ENCODE data around the gene HEXIM1. TPM values are rescaled to one million over a fixed set of nuclear protein-coding genes. Genes with fewer than 3 reads are reported as not detected.

The HEXIM1 gene
- total RNA-seq, 2 experiments from 2014 or later: 12.1 to 16.4 TPM

DNA sequence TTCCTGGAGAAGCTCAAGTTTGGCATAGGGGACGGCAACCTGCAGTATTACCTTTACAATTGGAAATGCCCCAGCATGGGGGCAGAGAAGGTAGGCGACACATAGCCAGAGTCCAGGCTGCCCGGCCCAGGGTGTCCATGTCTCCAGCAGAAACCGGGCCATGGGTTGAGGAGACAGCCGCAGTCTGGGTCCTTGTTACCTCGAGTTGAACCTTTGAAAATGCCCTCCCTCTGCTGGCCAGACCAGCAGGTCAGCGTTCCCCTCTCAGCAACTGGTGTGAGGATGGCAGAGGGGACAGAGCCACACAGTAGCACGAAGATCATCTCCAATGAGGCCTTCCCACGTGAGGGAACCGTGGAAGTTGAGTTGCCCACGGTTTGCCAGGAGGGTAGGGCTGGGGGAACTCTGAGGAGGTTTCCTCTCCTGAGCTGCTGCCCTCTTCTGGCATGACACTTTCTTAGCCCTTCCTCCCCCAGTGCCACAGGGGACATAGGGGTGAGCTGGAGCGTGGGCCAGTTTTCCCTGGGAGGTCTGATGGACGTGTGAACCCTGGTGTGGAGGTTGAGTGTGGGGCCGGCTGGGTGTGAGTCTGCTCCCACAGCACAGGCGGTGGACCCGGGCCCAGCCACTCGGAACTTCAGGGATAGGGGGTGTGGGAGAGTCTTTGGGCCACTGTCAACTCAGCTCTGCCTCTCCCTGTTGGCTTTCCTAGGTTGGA, 43.2 kb upstream of the HEXIM1 start:
- CTCF ChIA-PET (ENCODE audit: unreplicated experiment): no interaction called here
- no peak for TF ChIP-seq EZH2phosphoT487 (IDR thresholded peaks at IDR 0.05; ENCODE audit: borderline replicate concordance, low read depth, low read length)
- TF ChIP-seq, protein P1, sequence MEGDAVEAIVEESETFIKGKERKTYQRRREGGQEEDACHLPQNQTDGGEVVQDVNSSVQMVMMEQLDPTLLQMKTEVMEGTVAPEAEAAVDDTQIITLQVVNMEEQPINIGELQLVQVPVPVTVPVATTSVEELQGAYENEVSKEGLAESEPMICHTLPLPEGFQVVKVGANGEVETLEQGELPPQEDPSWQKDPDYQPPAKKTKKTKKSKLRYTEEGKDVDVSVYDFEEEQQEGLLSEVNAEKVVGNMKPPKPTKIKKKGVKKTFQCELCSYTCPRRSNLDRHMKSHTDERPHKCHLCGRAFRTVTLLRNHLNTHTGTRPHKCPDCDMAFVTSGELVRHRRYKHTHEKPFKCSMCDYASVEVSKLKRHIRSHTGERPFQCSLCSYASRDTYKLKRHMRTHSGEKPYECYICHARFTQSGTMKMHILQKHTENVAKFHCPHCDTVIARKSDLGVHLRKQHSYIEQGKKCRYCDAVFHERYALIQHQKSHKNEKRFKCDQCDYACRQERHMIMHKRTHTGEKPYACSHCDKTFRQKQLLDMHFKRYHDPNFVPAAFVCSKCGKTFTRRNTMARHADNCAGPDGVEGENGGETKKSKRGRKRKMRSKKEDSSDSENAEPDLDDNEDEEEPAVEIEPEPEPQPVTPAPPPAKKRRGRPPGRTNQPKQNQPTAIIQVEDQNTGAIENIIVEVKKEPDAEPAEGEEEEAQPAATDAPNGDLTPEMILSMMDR (conservative IDR thresholded peaks at IDR 0.05; ENCODE audit: low read length): 0 out of 2 replicates have a peak, but pooled peaks have one; percentile 13
- intact Hi-C loops (cut with micrococcal nuclease; ENCODE audit: unreplicated experiment): no loop called here
- DNase-seq (ENCODE audit: low spot score): no peak
- no peaks in the 10 kb centered on the region for H3K4me1 ChIP-seq (ENCODE audit: insufficient read depth, low read length, poor library complexity, severe bottlenecking)
- no peak overlapping the region for H2AFZ ChIP-seq (ENCODE audit: low read length)
- no peaks in the 10 kb centered on the region for H3K9me3 ChIP-seq (ENCODE audit: low read length)
- H3K9me2 ChIP-seq (ENCODE audit: insufficient read depth, low read length): no peaks in the 10 kb centered on the region
- H3K4me3 ChIP-seq (ENCODE audit: low read depth, low read length, poor library complexity, severe bottlenecking): no peak overlapping the region
- no peaks in the 10 kb centered on the region for H4K20me1 ChIP-seq (ENCODE audit: insufficient read depth, low read length)
- POLR2A ChIA-PET: no interaction called here
- no TSS peak for BruUV-seq (replicated peaks)
- no peaks in the 10 kb centered on the region for H3K79me2 ChIP-seq (ENCODE audit: insufficient read depth, low read depth, low read length)
- H3K4me2 ChIP-seq (ENCODE audit: low read length): no peak overlapping the region
- peaks cover 87% of the 10 kb centered on the region for H3K36me3 ChIP-seq (ENCODE audit: insufficient read depth, low read length)
- H3K27ac ChIP-seq (ENCODE audit: low read depth, low read length, poor library complexity, severe bottlenecking): no peak overlapping the region

DNA sequence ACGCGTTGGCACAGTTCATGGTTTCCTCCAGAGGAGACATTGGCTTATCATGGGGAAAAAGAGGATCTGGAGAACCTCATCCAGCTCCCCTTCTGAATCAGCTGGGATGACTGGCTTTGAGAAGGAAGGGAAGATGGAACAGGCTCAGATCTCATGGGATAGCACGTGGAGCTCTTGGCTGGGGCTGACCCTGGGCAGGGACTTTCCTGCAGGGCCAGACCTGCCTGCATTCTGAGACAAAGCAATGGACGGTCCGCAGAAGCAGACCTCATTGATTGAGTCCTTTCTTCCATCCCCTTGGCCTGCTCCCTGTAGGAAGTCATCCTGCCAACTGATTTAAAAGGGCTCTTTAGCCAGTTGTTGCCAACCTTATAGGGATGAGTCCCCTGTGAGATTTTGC, 42.2 kb upstream of the HEXIM1 start:
- H3K79me2 ChIP-seq (ENCODE audit: insufficient read depth, low read depth, low read length): no peaks in the 10 kb centered on the region
- no peak overlapping the region for H3K4me2 ChIP-seq (ENCODE audit: low read length)
- CTCF ChIA-PET (ENCODE audit: unreplicated experiment): no interaction called here
- H3K36me3 ChIP-seq (ENCODE audit: insufficient read depth, low read length): peaks cover 81% of the 10 kb centered on the region
- no peaks in the 10 kb centered on the region for H4K20me1 ChIP-seq (ENCODE audit: insufficient read depth, low read length)
- no peak overlapping the region for H2AFZ ChIP-seq (ENCODE audit: low read length)
- POLR2A ChIA-PET: no interaction called here
- no peak for DNase-seq (ENCODE audit: low spot score)
- no peaks in the 10 kb centered on the region for H3K9me3 ChIP-seq (ENCODE audit: low read length)
- H3K4me3 ChIP-seq (ENCODE audit: low read depth, low read length, poor library complexity, severe bottlenecking): no peak overlapping the region
- H3K9me2 ChIP-seq (ENCODE audit: insufficient read depth, low read length): no peaks in the 10 kb centered on the region
- BruUV-seq (replicated peaks): no TSS peak
- no peak overlapping the region for H3K27ac ChIP-seq (ENCODE audit: low read depth, low read length, poor library complexity, severe bottlenecking)
- H3K4me1 ChIP-seq (ENCODE audit: insufficient read depth, low read length, poor library complexity, severe bottlenecking): peaks cover under 1% of the 10 kb centered on the region
- TF ChIP-seq EZH2phosphoT487 (IDR thresholded peaks at IDR 0.05; ENCODE audit: borderline replicate concordance, low read depth, low read length): no peak
- TF ChIP-seq, protein P1 (conservative IDR thresholded peaks at IDR 0.05; ENCODE audit: low read length): no peak
- intact Hi-C loops (cut with micrococcal nuclease; ENCODE audit: unreplicated experiment): no loop called here

DNA sequence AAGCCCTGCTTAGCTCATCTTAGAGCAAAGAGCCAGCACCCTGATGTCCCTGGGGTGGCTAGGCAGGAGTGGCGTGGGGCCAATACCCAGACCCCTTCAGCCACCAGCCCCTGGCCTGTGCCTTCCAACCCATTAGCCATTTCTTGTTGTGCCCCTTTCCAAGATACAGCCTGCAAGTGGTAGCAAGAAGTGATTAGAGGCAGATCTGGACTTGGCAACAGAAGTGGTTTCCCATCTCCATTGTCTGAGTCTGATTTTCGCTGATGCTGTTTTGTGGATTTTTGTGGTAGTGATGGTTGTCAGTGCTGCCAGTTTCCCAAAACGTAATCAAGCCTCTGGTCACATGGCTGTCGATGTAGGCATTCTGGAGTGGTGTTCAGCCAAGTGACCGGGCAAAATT, 41.7 kb upstream of the HEXIM1 start:
- intact Hi-C loops (cut with micrococcal nuclease; ENCODE audit: unreplicated experiment): no loop called here
- peaks cover 77% of the 10 kb centered on the region for H3K36me3 ChIP-seq (ENCODE audit: insufficient read depth, low read length)
- H3K27ac ChIP-seq (ENCODE audit: low read depth, low read length, poor library complexity, severe bottlenecking): no peak overlapping the region
- no peak overlapping the region for H3K4me2 ChIP-seq (ENCODE audit: low read length)
- no peak overlapping the region for H2AFZ ChIP-seq (ENCODE audit: low read length)
- no peaks in the 10 kb centered on the region for H3K79me2 ChIP-seq (ENCODE audit: insufficient read depth, low read depth, low read length)
- TF ChIP-seq EZH2phosphoT487 (IDR thresholded peaks at IDR 0.05; ENCODE audit: borderline replicate concordance, low read depth, low read length): no peak
- TF ChIP-seq, protein P1 (conservative IDR thresholded peaks at IDR 0.05; ENCODE audit: low read length): no peak
- H3K9me3 ChIP-seq (ENCODE audit: low read length): no peaks in the 10 kb centered on the region
- DNase-seq (ENCODE audit: low spot score): no peak
- ChIA-PET POLR2A (no interaction called here), CTCF (ENCODE audit: unreplicated experiment) (no interaction called here)
- no peak overlapping the region for H3K4me3 ChIP-seq (ENCODE audit: low read depth, low read length, poor library complexity, severe bottlenecking)
- H3K9me2 ChIP-seq (ENCODE audit: insufficient read depth, low read length): no peaks in the 10 kb centered on the region
- no peaks in the 10 kb centered on the region for H4K20me1 ChIP-seq (ENCODE audit: insufficient read depth, low read length)
- BruUV-seq (replicated peaks): no TSS peak
- peaks cover 5% of the 10 kb centered on the region for H3K4me1 ChIP-seq (ENCODE audit: insufficient read depth, low read length, poor library complexity, severe bottlenecking)

All from OCI-LY7 (cell line).